Endodermal cell (in vitro differentiated cells): ENCODE results near the gene ERCC1. TPM values are rescaled to one million over a fixed set of nuclear protein-coding genes. Genes with fewer than 3 reads are reported as not detected.

Experiments used
- DNase-seq: peaks from one replicate; pipeline ENCODE4 v3.0.0-alpha.2; 2017
- H3K27ac ChIP-seq: 2 replicates; pipeline ENCODE4 v1.5.1; 2013; ENCODE audit warnings: mild to moderate bottlenecking, low read depth, low read length, moderate library complexity
- H3K27me3 ChIP-seq: 2 replicates; pipeline ENCODE4 v1.6.1; 2013; ENCODE audit warnings: mild to moderate bottlenecking, low read length, moderate library complexity; ENCODE audit not compliant: insufficient read depth, control insufficient read depth, poor library complexity, severe bottlenecking
- H3K36me3 ChIP-seq: 2 replicates; pipeline ENCODE4 v1.7.0; 2013; ENCODE audit warnings: mild to moderate bottlenecking, low read length, moderate library complexity; ENCODE audit not compliant: control insufficient read depth, insufficient read depth
- H3K4me1 ChIP-seq: one replicate; pipeline ENCODE4 v1.7.0; 2013; ENCODE audit warnings: low read length; ENCODE audit not compliant: control insufficient read depth, insufficient read depth
- H3K4me3 ChIP-seq: 2 replicates; pipeline ENCODE4 v1.5.1; 2013; ENCODE audit warnings: mild to moderate bottlenecking, low read length, moderate library complexity
- H3K9ac ChIP-seq: 2 replicates; pipeline ENCODE4 v1.6.1; 2013; ENCODE audit warnings: mild to moderate bottlenecking, low read length, moderate library complexity; ENCODE audit not compliant: poor library complexity, severe bottlenecking; ENCODE audit errors: extremely low read depth
- H3K9me3 ChIP-seq: 2 replicates; pipeline ENCODE4 v1.6.1; 2013; ENCODE audit warnings: mild to moderate bottlenecking, low read length, moderate library complexity; ENCODE audit not compliant: control insufficient read depth
- H3K27ac Mint-ChIP-seq: 2 replicates; pipeline ENCODE4 v1.8.0; 2020; ENCODE audit warnings: mixed read lengths
- H3K27me3 Mint-ChIP-seq: 2 replicates; pipeline ENCODE4 v1.8.0; 2021; ENCODE audit warnings: mild to moderate bottlenecking, mixed read lengths; ENCODE audit not compliant: insufficient read depth
- H3K36me3 Mint-ChIP-seq: 2 replicates; pipeline ENCODE4 v1.8.0; 2020; ENCODE audit warnings: low read depth, mixed read lengths
- H3K4me1 Mint-ChIP-seq: 2 replicates; pipeline ENCODE4 v1.8.0; 2020; ENCODE audit warnings: mixed read lengths
- H3K4me3 Mint-ChIP-seq: 2 replicates; pipeline ENCODE4 v1.8.0; 2020; ENCODE audit warnings: mild to moderate bottlenecking, moderate library complexity, mixed read lengths
- H3K9me3 Mint-ChIP-seq: 2 replicates; pipeline ENCODE4 v1.8.0; 2020; ENCODE audit warnings: mild to moderate bottlenecking, mixed read lengths
- WGBS, 2 experiments: methylation state at CpG; one replicate each; pipeline versions ENCODE4 v1.1.5 to v1.1.7; 2013; ENCODE audit warnings: missing lambda C conversion rate in 2 of 2, mixed read lengths in 1 of 2; ENCODE audit not compliant: insufficient coverage in 1 of 2, insufficient read length in 1 of 2; 5-methylcytosine and 5-hydroxymethylcytosine counted together
- total RNA-seq, 2 donors: library from RNA; stranded (reverse); fragmentation: NEBNext Ultra II Directional in 1 of 2; extraction: Animal tissue kit (Norgen Biotek cat#: 25700) in 1 of 2; gene quantifications; 2 replicates in 1 of 2; 3 replicates in 1 of 2; pipeline ENCODE4 v1.2.1, GENCODE V29; 2021
- TF ChIP-seq, protein P1 (sequence below): fragments of 200-600 bp; sonication (generic); conservative IDR thresholded peaks from 2 replicates; pipeline ENCODE4 v1.5.0; 2021; ENCODE audit warnings: antibody characterized with exemption, mild to moderate bottlenecking

ERCC1 gene
- total RNA-seq, 2 donors from 2014 or later: 53.5 to 63.6 TPM

DNA sequence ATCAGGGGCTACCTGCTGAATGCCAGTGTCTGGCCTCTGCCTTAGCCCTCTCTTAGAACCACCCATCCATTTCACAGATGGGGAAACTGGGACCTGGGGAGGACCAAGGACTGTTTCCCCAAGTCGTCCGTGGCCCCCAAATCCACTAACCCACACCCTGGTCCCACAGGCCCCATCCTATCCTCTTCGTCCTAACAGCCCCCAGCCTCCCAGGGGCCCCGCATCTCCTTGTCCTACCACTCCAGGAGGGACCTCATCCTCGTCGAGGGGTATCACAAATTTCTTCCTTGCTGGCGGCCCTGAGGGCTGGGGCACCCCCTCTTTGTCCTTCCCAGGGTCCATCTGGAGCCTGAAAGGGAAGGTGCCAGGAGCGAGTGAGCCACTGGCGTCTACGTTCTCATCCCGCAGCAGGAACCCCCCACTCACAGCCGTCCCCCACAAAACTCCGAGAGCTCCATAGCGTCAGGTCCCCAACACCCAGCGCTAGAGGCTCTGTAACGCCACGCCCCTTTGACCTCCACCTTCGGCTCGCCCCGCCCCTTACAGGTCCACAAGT lies 606 bp downstream of the ERCC1 start:
- H3K9ac ChIP-seq: peak overlapping the region; percentile 61
- peaks cover 20% of the 10 kb centered on the region for H3K36me3 Mint-ChIP-seq
- peak overlapping the region; percentile 95 for H3K27ac Mint-ChIP-seq
- H3K27ac ChIP-seq: peak overlapping the region; percentile 6
- peak overlapping the region; percentile 76 for H3K4me3 Mint-ChIP-seq
- no peaks in the 10 kb centered on the region for H3K9me3 Mint-ChIP-seq
- 7 to 13% methylated on average over 8 to 20 of the region's 20 CpGs for WGBS, 2 experiments
- no peak for DNase-seq
- H3K27me3 ChIP-seq: no peaks in the 10 kb centered on the region
- no peaks in the 10 kb centered on the region for H3K9me3 ChIP-seq
- peaks cover 1% of the 10 kb centered on the region for H3K36me3 ChIP-seq
- H3K4me3 ChIP-seq: peak overlapping the region; percentile 82
- TF ChIP-seq, protein P1, sequence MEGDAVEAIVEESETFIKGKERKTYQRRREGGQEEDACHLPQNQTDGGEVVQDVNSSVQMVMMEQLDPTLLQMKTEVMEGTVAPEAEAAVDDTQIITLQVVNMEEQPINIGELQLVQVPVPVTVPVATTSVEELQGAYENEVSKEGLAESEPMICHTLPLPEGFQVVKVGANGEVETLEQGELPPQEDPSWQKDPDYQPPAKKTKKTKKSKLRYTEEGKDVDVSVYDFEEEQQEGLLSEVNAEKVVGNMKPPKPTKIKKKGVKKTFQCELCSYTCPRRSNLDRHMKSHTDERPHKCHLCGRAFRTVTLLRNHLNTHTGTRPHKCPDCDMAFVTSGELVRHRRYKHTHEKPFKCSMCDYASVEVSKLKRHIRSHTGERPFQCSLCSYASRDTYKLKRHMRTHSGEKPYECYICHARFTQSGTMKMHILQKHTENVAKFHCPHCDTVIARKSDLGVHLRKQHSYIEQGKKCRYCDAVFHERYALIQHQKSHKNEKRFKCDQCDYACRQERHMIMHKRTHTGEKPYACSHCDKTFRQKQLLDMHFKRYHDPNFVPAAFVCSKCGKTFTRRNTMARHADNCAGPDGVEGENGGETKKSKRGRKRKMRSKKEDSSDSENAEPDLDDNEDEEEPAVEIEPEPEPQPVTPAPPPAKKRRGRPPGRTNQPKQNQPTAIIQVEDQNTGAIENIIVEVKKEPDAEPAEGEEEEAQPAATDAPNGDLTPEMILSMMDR: no peak
- peaks cover 15% of the 10 kb centered on the region for H3K4me1 Mint-ChIP-seq
- no peaks in the 10 kb centered on the region for H3K27me3 Mint-ChIP-seq
- no peaks in the 10 kb centered on the region for H3K4me1 ChIP-seq

DNA sequence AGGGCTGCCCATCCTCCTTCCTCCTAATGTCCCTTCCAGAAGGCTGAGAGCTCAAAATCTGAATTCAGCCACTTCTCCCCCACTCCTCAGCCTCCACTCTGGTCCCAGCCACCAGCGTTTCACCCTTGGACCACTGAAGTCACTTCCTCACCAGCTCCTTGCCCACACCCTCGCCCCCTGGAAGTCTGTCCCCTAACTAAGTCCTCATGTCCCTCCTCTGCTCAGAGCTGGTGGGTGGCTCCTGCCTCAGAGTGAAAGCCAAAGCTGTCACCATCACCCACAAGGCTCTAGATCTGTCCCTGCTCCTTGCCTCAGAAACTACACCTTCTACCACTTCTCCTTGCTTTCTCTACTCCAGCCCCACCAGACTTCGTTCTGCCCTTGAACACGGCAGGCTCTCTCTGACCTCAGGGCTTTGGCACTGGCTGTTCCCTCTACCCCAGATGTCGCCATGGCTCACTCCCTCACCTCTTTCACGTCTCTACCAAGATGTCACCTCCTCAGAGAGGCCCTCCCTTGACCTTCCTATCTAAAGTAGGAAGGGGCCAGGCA lies 1.7 kb downstream of the ERCC1 start:
- no peak overlapping the region for H3K27ac ChIP-seq
- no peaks in the 10 kb centered on the region for H3K9me3 ChIP-seq
- H3K9ac ChIP-seq: no peak overlapping the region
- peak; percentile 39 for DNase-seq
- Mint-ChIP-seq H3K4me1 (peaks cover 15% of the 10 kb centered on the region), H3K36me3 (peaks cover 24% of the 10 kb centered on the region), H3K27me3 (no peaks in the 10 kb centered on the region), H3K27ac (no peak overlapping the region), H3K4me3 (peak overlapping the region; percentile 7), H3K9me3 (no peaks in the 10 kb centered on the region)
- TF ChIP-seq, protein P1: no peak
- H3K4me3 ChIP-seq: no peak overlapping the region
- no peaks in the 10 kb centered on the region for H3K27me3 ChIP-seq
- no peaks in the 10 kb centered on the region for H3K4me1 ChIP-seq
- peaks cover 4% of the 10 kb centered on the region for H3K36me3 ChIP-seq
- WGBS, 2 experiments: 95 to 98% methylated on average over 6 of the region's 6 CpGs

DNA sequence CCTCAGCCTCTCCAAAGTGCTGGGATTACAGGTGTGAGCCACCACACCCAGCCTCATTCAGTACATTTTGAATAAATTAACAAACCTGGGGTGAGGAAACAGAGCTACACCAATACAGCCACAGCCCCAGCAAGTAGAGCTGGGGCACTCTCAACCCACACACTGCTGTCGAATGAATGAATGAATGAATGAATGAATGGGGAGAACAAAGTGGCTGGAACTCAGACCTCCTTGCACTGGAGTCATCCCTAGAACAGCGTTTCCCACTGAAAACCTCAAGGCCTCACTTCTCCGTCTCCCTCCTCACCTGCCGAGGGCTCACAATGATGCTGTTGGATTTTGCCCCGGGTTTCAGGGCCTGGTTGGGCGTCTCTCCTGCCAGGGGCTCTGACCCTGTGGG lies 2.8 kb downstream of the ERCC1 start:
- Histone ChIP-seq H3K27ac (no peak overlapping the region), H3K4me3 (no peak overlapping the region), H3K36me3 (peaks cover 8% of the 10 kb centered on the region), H3K9ac (no peak overlapping the region), H3K9me3 (no peaks in the 10 kb centered on the region), H3K27me3 (no peaks in the 10 kb centered on the region), H3K4me1 (no peaks in the 10 kb centered on the region)
- TF ChIP-seq, protein P1: no peak
- H3K27ac Mint-ChIP-seq: no peak overlapping the region
- H3K4me3 Mint-ChIP-seq: no peak overlapping the region
- peaks cover 33% of the 10 kb centered on the region for H3K36me3 Mint-ChIP-seq
- WGBS, 2 experiments: 95 to 100% methylated on average over 5 to 6 of the region's 6 CpGs
- no peaks in the 10 kb centered on the region for H3K27me3 Mint-ChIP-seq
- no peaks in the 10 kb centered on the region for H3K9me3 Mint-ChIP-seq
- no peak for DNase-seq
- peaks cover 15% of the 10 kb centered on the region for H3K4me1 Mint-ChIP-seq
